NCI-H2196 treated with DMSO at 0.1 percent for 48 hours (cell line): ENCODE measurements around the gene TRIP12.
"Not testable (repeated sequence)": the region's sequence is repeated elsewhere in the genome, so short reads cannot be mapped to it uniquely, and the experiment has no call there.

Experiments used
- DNase-seq: peaks from one replicate; lab custom pipeline; 2025; ENCODE audit not compliant: unreplicated experiment; lab: John Stamatoyannopoulos, UW

TRIP12 gene

GRCh38 chr2:229921892-229922448 lies at the start of gene TRIP12:
TSS of gene TRIP12 (minus strand) at chr2:229922009. CDS start at chr2:229880079, 41,930 bp downstream.
- peak; percentile 93 for DNase-seq

DNA sequence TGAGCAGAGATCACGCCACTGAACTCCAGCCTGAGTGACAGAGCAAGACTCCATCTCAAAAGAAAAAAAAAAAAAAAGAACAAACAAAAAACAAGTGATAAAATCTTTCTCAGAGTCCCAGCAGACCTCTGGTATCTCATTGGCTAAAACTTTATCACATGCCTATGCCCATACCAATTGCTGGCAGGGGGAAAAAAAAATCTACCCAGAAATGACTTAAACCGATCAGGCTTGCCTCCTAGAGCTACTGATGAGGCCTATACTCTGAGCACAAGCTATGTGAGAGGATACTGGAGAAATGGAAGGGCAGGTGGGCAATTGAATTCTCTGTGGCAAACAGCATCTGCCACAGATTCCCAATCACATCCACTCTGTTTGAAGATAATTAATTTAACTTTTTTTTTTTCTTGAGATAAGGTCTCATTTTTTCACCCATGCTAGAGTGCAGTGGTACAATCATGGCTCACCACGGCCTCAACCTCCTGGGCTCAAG lies 49.5 kb upstream of the TRIP12 start:
- no peak for DNase-seq

DNA sequence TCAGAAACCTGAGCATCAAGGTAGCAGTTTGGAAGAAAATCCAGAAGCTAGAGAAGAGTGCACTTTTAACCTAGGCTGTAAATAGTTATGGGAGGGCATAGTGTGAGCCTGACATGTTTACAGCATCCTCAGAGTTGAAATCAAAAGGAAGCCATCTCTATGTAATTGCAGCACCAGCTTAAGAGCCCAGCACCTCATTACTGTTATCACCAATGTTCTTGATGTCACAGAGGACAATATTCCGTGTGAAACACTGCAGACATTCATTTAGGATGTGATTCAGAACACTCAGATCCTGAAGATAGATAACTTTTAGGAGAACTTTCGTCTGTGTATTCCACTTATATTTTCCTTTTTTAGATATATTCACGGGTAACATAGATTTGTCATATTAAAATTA lies 48.6 kb upstream of the TRIP12 start:
- DNase-seq, result no peak

GRCh38 chr2:229969921-229970320 lies 48.1 kb upstream of the TRIP12 start:
- no peak for DNase-seq

DNA sequence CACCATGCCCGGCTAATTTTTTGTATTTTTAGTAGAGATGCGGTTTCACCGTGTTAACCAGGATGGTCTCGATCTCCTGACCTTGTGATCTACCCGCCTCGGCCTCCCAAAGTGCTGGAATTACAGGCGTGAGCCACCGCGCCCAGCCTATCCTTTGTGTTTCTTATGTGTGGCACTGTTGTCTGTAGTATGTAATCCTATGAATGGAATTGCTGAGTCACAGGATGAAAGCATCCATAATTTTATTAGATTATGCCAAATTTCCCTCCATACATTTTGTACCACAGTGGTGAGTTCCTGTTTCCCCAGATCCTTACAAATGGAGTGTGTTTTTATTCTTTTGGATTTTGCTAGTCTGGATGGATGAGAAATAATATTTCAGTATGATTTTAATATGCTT lies 41.8 kb upstream of the TRIP12 start:
- DNase-seq, result not testable (repeated sequence)

DNA sequence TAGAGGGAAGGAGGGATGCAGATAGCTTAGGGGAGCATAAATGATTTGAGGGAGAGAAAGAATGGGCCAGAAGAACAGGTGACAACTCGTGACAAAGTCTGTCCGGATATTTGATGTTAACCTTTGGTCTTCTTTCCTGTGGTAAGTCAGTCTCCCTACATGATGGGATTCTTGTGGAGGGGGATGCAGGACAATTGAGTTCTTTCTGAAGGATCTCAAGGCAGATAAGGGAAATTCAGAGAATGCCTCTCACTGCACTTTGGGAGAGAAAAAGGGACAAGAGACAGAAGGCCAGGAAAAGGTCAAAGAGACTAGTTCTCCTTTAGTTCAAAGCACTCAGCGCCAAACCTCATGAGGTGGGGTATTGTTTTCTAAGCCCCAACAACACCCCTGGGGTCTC lies 34.7 kb upstream of the TRIP12 start:
- DNase-seq, result no peak

GRCh38 chr2:229955663-229956062 lies 33.9 kb upstream of the TRIP12 start:
- DNase-seq, result no peak

DNA sequence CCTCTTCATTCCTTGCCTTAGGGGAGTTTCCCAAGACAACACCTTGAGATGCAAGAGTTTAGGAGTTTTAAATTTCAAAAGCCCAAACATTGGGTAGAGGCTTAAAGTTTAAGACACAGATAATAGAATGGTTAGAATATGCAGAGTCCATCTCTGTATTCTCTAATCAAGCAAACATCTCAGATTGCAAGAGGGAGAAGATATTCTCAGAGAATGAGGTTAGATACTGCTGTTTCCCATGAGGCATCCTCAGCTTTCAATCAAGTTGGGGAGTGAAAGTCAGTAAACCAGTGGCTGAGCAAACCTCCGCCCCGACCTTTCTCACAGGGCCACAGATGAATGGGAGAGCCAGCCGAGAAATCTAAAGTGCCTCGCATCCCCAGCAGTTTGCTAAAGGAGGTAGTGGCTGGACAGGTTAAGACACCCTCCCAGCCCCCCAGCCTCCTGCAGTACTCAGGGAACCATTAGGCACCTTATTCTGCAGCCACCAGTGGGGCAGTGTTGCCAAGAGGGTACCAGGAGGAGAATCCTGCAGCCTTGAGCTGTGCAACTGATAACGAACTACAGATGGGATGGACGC lies 30.5 kb upstream of the TRIP12 start:
- no peak for DNase-seq

GRCh38 chr2:229947544-229947943 lies 25.7 kb upstream of the TRIP12 start:
- no peak for DNase-seq

DNA sequence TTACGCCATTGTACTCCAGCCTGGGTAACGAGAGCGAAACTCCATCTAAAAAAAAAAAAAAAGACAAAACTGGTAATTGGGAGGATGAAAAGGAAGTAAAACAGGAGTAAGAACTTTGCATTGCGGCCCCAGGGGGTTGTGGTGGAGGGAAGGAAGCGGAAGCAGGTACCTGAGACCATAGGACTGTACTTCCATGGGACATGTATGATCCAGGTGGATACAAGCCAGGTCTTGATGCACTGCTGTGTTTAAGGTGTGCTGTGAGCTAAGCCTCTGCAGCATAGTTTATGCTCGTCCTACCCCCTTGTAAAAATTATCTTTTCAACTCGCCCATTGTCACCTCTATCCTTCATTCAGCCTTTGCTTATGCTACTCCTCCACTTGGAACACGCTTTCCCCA lies 24.2 kb upstream of the TRIP12 start:
- DNase-seq, result no peak

DNA sequence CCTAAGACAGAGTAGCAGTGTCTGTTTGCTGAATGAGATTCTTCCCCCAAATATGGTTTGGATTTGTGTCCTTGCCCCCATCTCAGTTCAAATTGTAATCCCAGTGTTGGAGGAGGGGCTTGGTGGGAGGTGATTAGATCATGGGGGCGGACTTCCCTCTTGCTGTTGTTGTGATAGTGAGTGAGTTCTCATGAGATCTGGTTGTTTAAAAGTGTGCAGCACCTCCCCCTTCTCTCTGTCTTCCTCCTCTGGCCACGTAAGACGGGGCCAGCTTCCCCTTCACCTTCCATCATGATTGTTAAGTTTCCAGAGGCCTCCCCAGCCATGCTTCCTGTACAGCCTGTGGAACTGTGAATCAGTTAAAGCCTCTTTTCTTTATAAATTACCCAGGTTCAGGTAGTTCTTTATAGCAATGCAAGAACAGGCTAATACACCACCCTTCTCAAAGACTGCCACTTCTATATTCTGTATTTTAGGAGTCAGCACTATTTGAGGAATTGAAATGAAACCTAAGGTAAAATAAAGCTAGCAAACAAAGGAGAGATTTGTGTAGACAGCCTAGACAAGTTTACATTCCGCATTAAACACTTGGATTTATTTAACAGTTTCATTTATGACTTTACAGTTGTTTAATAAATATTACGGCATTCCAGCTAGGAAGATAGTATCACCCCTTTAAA lies 22.1 kb upstream of the TRIP12 start:
- no peak for DNase-seq

- no peak for DNase-seq
These were observed 21.4 kb upstream of the TRIP12 start for GRCh38 chr2:229943171-229943570.

DNA sequence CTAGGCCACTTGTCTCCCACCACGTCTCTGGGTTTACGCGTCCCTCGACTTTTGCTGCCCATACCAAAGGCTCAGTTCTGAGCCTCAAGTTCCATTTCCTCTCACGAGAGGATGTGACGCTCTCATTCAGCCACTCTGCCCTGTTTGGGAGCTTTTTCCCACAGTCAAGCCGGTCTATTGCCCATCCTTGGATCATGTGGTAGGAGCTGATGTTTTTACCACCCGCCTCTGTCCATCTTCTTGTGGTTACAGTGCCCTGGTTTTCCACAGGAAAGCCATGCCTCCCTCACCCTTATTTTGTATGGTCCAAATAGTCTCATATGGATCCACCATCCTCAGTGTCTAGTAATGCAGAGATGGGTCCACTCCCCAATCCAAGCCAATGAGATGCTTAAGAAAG lies 20.9 kb upstream of the TRIP12 start:
- DNase-seq, result no peak

- DNase-seq, result no peak
These were observed 15.7 kb upstream of the TRIP12 start for GRCh38 chr2:229937537-229937936.

GRCh38 chr2:229931241-229931640 lies 9.4 kb upstream of the TRIP12 start:
- DNase-seq, result no peak

DNA sequence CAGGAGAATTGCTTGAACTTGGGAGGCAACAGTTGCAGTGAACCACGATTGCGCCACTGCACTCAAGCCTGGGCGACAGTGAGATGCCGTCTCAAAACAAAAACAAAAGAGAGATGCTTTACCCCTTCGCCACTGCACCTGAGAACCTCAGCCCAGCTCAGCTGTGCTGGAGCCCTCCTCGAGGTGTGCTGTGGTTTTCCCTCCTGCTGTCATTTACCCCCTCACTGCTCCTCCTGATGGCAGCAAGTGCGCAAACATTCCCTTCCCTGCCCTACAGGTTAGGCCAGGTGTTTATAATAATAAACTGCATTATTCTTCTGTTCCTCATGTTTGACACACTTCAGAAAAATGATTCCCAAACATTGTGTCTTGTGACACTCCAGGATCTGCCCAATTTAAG lies 8.8 kb upstream of the TRIP12 start:
- no peak for DNase-seq

DNA sequence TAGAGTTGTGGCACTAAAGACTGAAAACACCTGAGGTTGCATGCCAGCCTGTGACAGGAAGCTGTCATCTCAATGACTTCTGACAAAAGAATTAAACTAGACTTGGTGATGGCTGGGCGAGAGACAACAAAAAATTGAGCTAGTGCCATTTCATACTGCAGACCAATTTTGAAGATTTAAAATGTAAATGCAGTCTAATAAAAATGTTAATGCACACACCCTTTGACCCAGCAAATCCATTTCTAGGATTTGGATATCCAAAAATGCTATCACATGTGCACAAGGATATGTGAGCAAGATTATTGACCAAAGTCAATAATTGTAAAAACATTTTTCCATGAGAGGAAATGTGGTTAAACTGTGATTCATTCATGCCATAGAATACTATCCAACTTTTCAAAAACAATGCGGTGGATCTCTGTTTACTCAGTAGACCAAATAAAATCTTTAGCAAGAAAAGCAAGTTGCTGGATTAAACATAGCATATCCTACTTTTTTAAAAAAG lies 6.1 kb upstream of the TRIP12 start:
- no peak for DNase-seq

DNA sequence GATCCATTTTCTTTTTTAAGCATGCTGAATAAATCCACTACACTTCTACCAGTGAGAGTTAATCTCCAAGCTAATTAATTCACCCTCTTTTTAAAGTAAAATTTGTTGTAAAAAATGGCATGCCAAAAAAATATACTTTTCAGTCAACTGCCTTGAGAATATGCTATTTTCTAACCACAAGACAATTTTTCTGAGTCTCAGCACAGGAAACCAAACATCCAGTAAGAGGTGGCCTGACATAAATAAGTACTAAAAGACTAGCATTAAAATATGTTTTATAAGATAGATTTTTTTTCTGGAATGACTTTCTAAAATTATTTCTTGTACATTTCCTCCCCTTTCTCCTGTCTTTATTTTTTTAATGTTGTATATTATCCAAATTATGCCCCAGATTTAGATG lies 3.4 kb upstream of the TRIP12 start:
- no peak for DNase-seq

DNA sequence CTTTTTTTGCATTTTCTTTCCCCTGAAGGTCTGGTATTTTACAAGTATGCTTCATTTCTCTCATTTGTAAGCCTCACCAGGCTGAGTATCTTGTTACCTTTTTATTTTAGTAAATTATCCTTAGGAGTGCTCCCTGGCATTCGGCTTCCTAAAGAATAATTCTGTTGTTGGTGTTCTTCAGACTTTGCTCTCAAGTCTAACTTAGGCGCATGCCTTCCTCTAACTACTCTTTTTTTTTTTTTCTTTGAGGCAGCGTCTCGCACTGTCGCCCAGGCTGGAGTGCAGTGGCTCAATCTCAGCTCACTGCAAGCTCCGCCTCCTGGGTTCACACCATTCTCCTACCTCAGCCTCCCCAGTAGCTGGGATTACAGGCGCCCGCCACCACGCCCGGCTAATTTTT lies 2.7 kb upstream of the TRIP12 start:
- DNase-seq, result not testable (repeated sequence)

DNA sequence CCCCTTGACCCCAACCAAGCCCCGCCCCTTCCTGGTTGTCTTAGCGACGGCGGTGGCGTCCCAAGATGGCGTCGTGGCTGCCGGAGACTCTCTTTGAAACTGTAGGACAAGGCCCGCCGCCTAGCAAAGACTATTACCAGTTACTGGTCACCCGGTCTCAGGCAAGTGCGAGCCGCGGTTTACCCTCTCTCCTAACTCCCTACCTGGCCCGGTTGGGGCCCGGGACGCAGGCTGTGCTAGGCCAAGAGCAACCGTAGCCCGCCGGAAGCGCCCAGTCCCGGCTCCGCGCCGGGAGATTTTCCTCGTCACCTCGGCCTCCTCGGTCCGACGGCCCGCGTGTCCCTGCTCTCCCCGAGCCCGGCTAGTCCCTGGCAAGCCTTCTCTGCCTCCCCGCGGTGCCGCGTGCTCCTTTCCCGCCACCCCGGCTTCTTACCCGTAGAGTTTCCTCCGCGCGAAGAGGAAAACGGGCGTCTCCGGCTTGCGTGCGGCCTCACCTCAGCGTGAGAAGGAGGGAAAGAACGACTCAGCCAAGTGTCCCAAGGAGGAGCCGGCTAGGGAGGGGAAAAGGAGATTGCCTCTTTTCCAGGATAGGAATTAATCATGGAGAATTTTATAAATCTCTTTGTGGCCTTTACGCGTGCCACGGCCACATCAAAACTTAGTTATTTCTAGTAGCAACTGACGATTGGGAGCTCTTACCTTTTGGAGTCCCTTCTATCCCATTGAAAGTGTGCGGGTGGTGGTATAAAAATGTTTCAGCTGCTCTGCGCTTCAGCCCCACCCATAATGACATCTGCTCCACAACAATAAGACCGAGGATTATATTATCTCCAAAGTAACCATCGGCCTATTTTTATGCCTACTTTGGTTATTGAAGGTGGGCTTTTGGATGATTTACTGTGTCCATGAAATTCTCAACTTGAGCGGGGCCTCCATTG lies 909 bp upstream of the TRIP12 start, which contains the start of gene FBXO36:
TSS of gene FBXO36 (plus strand) at position 55 of the 938 bp plus-strand sequence. CDS start at position 66, 11 bp downstream.
- peak; percentile 89 for DNase-seq
